GM19463 (cell line): Measurements from ENCODE around the gene NLGN1.

Experiments used
- ATAC-seq: cut with Tn5 transposase; IDR thresholded peaks from one replicate; pipeline ENCODE4 v1.9.1; 2021; ENCODE audit warnings: mild to moderate bottlenecking, moderate library complexity; ENCODE audit not compliant: unreplicated experiment

NLGN1 gene

DNA sequence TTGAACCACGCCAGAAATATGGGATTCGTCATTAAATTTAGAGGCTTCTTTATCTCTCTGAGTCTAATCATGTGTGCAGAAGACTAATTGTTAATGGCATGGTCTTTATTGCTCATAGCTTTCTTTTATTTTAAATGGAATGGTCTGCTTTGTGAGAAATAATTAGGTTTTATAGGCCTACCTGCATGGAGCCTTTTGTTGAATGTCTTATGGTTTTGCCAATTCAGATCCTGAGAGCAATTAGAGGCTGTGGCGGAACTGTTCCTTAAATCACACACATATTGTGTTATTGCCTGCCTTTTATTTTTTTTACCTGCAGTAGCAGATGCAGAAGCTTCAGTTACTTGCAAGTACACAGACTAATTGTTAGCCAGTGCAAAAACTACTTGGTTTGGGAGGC is 306.2 kb downstream of the NLGN1 start:
- no peak for ATAC-seq

DNA sequence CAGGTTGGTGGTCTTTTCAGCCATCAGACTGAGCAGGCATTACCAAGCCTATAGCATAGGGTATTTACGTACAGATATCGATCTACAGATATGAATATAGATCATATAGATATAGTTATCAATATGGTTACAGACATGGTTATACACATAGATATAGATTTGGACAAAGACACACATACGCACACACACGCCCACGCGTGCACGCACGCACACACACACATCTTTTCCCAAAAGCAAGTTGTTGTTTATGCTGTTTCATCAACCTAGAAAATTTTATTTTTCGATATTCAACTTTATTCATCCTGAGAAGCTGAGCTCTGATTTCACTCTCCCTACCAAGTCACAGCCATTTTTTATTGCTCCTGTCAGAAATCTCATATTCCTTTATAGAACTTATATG is 309.1 kb downstream of the NLGN1 start:
- no peak for ATAC-seq

DNA sequence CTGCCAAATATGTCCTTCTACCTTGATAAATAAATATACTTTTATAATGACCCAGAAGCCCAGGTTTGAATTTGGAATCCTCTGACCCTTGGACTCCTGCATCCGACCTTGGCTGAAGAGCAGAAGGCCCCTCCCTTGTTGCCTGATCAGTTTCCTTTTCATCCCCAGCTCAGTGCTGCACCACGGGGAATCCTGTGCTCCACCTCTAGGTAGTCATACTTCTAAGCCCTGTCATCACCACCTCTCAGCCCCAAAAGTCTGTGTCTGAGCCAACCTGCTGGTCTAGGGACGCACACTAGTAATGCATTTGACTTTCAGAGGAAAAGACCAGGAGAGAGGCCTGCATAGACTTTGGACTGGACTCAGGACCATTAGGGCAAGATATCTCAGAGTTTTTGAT is 310.6 kb downstream of the NLGN1 start:
- no peak for ATAC-seq

DNA sequence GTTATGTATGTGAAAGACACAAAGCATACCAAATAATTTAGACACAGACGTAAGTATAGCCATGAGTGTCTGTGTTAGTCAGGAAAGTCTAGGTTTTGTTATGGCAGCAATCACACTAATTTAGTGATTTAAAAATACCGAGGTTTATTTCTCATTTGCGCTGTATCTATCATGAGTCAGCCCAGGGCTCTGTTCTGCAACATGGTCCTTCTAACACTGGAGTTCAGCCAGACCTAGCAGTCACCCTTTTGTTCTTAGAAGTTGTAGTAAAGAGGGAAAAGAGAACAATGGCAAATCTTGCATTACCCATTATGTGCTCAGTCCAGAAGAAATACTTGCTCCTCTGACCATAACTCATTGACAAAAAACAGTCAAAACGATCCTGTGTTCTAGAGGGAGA is 311.5 kb downstream of the NLGN1 start:
- no peak for ATAC-seq

DNA sequence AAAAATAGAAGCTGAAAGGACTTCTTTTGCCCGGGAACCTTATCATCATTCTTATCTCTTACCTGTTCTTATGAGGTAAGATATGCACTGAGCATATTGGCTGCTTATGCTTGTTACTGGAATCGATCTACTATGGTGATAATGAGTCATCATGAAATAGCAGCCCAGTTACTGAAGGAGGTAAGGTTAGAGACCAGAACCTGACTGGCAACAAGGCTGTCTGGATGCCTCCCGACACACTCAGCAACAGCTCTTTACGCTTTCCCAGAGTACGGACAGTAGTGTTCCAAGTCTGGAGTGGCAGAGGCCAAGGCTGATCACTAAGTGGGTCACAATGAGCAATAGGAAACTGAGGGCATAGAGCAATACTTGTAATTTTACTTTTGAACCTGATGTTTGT is 314.1 kb downstream of the NLGN1 start:
- ATAC-seq = no peak

DNA sequence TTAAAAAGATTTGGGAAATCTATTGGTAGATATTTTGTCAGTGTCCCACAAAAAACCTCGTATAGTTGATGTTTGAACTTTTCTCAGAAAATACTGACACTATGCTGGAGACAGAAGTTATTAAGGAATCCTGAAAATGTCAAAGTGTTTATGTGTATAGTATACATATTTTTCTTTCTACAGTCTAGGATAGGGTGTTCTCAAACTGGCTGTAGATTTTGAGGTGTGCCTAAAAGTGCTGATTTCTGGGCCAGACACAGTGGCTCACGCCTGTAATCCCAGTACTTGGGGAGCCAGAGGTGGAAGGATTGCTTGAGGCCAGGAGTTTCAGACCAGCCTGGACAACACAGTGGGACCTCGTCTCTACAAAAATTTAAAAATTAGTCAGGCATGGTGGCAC is 322.0 kb downstream of the NLGN1 start:
- ATAC-seq = no peak

DNA sequence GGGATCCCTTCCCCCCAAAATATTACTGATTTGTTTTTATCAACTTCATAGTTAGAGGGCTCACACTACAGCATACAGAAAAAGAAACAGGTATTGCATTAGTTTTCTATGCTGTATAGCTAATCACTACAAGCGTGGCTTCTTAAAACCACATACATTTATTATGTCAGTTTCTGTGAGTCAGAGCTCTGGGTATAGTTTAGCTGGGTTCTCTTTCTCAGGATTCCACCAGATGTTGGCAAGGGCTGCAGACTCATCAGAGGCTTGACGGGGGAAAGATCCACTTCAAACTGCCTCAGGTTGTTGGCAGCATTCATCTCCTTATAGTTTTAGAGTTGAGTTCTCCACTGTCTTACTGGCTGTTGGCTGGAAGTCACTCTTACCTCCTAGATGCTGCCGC is 328.0 kb downstream of the NLGN1 start:
- ATAC-seq = no peak

DNA sequence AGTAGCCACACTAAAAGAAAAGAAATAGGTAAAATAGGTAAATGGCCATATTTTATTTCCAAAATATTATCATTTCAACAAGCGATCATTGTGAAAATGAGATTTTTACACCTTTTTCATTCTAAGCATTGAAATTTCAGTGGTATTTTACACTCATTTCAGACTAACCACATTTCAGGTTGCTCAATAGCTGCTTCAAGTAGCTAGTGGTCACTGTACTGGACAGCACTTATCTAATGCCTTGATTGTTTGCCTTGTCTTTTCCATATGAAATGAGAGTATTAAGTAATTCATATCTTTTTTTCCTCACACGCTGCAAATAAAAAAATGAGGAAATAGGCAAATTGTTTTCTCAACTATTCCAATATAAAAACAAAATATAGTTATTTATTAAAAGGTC is 332.8 kb downstream of the NLGN1 start:
- no peak for ATAC-seq

DNA sequence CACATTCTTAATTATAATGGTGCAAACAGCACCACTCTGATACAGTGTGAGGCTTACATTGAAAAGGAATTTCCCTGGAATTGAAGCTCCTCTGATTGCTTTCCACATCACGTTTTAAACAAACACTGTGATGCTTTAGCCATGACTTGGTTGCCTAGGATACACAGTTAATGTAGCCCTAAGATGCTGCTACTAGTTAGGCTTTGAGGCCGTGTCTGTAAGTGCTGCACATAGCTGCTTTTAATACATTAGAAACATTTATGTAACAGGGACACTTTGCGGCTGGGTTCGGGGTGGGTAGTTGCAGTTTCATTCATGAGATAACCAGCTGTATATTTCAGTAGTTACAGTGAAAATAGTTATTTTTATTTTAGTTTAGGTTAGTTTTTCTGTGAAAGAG is 334.7 kb downstream of the NLGN1 start:
- no peak for ATAC-seq

DNA sequence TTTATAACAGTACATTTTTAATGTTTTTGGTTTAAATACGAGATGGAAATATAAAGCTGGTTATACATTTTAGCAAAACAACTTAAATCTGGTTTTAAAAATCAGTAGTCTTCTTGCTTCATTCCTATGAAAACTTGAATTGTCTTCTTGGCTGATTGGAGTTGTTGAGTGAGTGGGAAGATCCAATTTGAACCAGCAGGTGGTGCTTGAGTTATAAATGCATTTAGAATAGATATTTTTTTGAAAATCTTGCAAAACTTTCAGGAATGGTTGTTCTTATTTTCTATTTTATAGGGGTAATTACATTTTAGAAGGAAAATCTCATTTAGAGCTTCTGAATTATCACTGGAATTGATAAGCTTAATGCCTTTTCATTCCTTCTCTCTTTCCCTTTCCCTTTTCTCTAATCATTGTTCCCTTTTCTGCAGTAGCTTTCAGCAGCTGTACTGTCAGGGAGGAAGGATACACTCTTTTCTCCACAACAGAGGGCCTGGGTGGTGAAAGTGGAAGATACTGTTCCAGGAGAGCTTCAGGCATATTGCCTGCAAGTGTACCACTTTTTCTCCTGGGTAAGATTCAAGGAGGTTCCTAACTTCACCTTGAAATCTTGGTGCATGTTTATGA is 335.6 kb downstream of the NLGN1 start:
- no peak for ATAC-seq

DNA sequence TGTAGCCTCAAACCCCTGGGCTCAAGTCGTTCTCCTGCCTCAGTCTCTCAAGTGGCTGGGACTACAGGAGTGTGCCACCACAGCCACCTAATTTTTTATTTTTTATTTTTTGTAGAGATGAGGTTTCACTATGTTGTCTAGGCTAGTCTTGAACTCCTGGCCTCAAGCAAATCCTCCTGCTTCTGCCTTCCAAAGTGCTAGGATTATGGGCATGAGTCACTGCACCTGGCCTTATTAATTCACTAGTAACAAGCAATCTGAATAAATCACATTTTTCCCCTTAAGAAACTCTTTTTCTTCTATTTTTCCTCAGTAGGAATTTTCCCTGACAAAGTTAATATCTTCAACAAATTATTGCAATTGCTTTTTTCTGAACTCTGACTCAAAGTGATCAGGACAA is 336.9 kb downstream of the NLGN1 start:
- no peak for ATAC-seq

DNA sequence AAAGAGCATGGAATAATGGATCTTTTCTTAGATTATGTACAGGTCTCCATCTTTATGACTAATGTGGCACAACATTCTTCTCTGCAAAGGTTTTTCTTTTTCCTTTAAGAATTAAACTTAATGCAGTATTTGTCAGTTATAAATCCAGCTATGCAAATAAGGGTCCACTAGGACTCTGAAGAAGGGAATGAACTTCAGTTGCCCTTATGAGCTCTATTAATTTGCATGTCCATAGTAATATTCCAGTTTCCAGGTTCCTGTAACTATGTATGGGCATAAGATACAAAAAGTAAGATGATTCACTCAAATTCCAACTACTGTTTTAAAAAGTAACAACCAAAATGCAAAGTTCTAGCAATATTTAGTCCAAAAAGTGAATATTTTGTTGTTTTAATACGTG is 337.4 kb downstream of the NLGN1 start:
- ATAC-seq = no peak

DNA sequence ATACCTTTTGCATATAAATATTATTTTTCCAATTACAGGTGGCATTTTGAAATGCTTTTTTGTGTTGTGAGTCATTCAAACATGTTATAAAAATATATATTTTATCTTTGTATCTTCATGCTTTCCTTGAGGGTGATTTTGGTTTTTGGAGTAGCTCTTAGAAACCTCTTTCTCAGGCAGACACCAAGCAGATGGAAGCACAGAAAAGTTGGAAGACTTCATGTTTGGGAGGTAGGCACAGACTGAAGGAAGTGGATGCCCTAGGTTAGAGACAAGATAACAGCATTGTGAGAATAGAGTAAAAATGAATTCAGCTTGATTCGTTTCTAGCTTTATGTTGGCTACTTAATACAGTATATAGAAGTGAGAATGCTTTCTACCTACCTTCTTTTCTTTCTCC is 338.3 kb downstream of the NLGN1 start:
- no peak for ATAC-seq

DNA sequence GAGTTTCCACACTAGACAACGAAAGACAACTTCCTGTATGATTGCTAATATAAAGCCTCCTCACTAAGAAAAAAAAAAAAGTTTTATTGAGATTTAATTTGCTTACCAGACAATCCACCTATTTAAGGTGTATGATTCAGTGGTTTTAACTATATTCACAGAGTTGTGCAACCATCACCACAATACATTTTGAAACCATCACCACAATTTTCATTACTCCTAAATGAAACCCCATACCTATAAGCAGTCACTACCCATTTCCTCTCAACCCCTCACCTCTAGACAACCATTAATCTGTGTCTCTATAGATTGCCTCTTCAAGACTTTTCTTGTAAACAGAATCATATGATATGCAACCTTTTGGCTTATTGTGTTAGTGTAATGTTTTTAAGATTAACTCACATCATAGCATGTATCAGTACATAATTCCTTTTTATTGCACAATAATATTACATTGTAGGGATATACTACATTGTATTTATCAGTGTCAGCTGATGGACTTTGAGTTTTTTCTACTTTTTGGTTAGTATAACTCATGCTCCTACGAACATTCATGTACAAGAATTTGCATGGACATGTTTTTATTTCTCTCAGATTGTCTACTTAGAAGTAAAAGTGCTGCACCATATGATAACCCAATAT is 339.7 kb downstream of the NLGN1 start:
- ATAC-seq = peak; percentile 45

DNA sequence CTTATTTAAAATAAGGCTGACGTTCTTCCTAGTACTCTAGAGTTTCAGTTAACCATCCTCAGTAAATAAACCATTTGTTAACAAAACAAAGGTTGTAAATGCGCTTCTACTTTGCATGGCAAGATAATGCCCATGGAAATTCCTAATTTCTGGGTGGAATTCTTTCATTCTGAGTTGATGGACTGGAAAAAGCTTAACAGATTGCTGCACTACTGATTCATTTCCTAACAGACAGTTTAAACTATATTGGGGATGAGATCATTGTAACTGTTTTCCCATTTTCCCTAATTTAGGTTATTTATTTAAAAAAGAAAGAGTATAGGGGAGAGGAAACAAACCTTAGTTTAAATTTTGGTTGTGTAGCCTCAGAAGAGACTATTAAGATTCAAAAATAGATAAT is 342.2 kb downstream of the NLGN1 start:
- no peak for ATAC-seq

DNA sequence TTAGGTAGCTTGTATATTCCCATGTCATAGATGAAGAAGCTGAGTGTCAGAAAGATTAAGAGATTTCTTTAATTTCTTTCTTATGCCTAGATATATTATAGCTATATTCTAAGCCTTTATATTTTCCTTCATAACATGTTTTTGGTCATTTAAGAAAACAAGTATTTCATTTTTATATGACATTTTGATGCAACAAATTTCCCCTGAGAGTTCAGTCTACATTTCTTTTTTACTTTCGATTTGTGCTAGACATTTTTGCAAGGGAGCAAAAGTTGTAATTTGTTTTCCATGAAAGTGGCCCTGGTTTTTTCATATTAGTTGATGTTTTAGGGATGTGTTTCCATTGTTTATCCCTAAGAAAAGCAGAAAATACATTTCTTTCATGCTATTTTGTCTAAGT is 344.9 kb downstream of the NLGN1 start:
- ATAC-seq = no peak

DNA sequence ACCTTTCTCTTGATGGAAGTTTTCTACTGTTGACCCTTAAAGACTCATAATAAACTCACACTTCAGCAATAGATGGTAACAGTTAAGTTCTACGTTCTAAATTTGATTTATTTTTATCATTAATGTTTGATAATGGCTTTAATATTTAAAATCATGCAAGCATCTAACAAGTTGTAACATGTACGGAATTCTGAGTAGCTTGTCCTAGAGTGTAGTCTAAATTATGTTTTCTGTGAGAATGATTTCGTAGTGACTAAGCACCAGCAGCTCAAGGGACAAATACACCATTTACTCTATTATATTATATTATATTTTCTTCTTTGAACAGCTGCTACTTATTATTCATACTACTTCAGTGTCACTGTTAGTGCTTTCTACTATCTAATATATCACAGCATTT is 345.6 kb downstream of the NLGN1 start:
- ATAC-seq = no peak

DNA sequence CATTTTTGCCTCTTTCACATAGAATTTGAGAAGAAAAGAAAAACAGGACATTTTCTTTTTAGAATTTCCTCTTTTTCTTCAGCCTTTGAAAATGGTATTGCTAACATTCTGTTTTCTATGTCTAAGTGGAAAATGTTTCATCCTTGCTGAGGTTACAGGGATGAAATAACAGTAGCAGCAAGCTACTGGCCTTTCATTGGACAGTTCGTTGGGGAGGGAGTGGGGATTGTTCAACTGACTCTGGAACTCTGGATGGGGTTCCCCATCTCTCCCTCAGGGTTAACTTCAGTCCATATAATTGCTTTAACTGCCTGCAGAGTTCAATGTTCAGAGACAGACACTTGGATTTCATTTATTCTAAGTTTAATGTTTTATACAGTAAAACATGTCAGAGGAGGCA is 346.0 kb downstream of the NLGN1 start:
- ATAC-seq = no peak

DNA sequence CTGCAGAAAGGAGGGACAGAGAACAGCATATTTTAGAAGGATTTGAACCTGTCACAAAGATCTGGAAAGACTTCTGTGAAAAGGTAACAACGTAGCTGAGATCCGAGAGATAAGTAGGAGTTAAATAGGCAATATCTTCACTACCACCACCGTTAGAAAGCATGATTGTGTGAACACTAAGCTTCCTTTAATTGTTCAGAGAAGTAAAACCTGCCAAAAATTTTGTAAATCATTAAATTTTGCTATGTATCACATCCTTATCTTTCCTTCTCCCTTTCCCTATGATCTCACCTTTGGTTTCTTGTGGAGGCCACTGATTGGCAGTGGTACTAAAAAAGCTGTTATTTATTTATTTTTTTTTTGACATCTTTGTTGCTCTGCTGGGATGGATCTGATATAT is 346.9 kb downstream of the NLGN1 start:
- ATAC-seq = no peak

DNA sequence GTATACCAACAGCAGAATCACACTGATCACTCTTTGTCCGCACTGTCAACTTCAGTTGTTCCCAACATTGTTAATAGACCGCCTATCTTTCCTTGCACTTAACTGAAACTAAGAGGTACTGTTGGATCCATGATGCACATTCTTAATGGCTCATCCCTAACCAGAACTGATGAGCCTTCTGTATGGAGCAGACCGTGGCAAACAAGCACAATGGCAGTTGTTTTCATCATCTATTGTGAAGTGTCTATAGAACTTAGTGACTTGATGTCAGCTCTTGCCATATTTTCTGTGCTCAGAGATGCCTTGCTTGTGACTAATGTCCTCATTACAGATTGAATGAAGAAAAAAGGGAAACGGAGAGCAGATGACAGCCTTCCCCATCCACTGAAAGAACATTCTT is 347.4 kb downstream of the NLGN1 start:
- no peak for ATAC-seq

DNA sequence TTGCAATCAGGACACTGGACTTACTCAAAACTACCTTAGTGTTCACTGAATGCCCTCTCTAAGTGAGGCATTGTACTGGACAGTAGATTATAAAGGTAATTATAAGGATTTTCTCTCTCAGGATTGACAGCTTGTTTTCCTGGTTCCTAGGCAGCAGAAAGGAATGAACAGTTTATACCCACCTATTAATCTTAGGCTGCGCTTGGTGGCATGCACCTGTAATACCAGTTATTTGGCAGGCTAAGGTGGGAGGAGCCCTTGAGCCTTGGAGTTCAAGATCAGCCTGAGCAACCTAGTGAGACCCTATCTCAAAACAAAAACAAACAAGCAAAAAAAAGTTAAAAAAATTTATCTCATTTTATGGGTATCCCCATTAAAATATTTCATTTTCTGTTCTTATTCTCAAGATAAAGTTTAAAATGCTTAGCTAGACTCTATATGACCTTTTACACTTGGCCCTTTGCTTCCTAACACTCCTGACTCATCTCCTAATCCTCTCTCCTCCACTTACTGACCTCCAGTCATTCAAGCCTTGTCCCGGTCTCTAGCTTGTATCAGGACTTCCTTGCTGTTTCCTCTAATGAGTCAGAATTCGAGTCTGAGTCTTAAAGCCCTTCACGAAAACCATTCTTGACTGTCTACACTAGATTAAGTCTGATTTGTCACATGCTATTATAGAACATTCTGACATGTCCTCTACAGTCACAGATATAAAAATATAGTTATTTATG is 348.6 kb downstream of the NLGN1 start:
- ATAC-seq = no peak

DNA sequence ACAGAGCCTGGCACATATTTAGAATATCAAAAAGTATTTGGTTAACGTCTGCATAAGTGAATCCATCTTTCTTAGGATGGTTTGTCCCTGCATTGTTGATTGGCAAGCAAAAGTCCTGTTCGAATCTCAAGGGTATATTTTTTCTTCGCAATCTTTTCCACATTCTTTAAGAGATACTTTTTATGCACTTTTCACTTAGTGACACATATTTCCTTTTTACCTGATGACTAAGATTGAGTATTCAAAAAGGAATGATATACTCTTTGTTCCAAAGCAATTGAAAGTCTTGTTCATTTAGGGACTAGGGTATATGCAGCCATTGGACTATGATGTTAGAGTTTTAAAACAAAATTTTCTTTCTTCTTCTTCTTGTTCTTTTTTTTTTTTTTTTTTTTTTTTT is 349.9 kb downstream of the NLGN1 start:
- ATAC-seq = no peak

DNA sequence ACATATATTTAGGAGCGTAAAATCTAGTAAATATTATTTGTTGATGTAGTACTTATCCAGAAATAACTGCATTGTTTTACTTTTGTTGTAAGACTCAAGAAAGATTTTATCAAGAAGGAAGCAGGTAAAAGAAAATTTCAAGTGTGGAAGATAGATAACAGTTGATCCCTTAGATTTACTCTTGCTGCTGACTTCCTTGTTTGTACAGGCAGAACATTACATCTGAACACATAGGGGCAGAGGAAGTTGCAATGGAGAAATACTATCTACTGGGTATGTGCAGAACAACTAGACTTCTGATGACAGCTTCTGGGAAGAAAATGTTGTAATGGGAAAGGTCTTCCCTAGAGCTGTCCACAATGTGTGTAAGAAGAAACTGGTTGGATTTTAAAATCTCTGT is 350.6 kb downstream of the NLGN1 start:
- no peak for ATAC-seq
